Tibial artery (tissue), 4 donors: ENCODE data around the gene KRT84.

Experiments used
- DNase-seq, 2 donors: peaks; one replicate each; pipeline ENCODE4 v3.0.0-alpha.2; 2019
- H3K27ac ChIP-seq, 2 donors: fragments of 200-600 bp; sonication (generic) in 1 of 2; 1 replicate in 1 of 2; 2 replicates in 1 of 2; pipeline ENCODE4 v1.5.1; 2018 to 2019; ENCODE audit warnings: mild to moderate bottlenecking in 1 of 2
- H3K27me3 ChIP-seq, 2 donors: fragments of 200-600 bp; sonication (generic) in 1 of 2; one replicate each; pipeline versions ENCODE4 v1.5.1 to v1.6.0; 2016 to 2019
- H3K36me3 ChIP-seq, 3 donors: fragments of 200-600 bp; sonication (generic) in 2 of 3; one replicate each; pipeline ENCODE4 v1.5.1; 2016 to 2019; ENCODE audit warnings: mild to moderate bottlenecking in 2 of 3
- H3K4me1 ChIP-seq, 4 donors: fragments of 200-600 bp; sonication (generic) in 2 of 4; 1 replicate in 3 of 4; 2 replicates in 1 of 4; pipeline ENCODE4 v1.5.1; 2016 to 2019
- H3K4me3 ChIP-seq, 2 donors: fragments of 200-600 bp; sonication (generic) in 1 of 2; 1 replicate in 1 of 2; 2 replicates in 1 of 2; pipeline ENCODE4 v1.5.1; 2018 to 2019; ENCODE audit warnings: mild to moderate bottlenecking in 2 of 2
- H3K9me3 ChIP-seq, 3 donors: fragments of 200-600 bp; sonication (generic) in 1 of 3; one replicate each; pipeline ENCODE4 v1.5.1; 2016 to 2019
- intact Hi-C: fragments of 100-400 bp; cut with DNase I; formaldehyde crosslinking; loops from one replicate; pipeline ENCODE4 v1.15.0; 2023; ENCODE audit warnings: low total_unique reads
- TF ChIP-seq, protein P1 (sequence below), 2 experiments: fragments of 200-600 bp in 1 of 2; fragments of 450-650 bp in 1 of 2; IDR thresholded peaks; one replicate each; pipeline ENCODE4 v1.5.1; 2017 to 2019; ENCODE audit warnings: antibody characterized with exemption in 2 of 2, mild to moderate bottlenecking in 1 of 2, moderate library complexity in 1 of 2

KRT84 gene

DNA sequence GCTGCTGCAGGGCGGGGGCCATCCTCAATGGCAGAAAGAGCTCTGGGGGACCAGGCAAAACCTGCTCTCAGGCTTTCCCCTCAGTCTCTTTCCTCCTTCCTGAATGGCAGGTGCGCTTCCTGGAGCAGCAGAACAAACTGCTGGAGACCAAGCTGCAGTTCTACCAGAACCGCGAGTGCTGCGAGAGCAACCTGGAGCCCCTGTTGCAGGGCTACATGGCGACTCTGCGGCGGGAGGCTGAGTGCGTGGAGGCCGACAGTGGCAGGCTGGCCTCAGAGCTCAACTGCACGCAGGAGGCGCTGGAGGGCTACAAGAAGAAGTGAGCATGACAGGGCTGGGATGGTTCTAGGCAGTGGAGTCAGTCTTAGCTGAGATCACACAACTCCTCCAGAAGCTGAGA lies 41.3 kb downstream of the KRT84 start:
- intact Hi-C loops: no loop called here
- peaks cover 0 to 11% (median 5%) of the 10 kb centered on the region in 4 donors for H3K4me1 ChIP-seq

DNA sequence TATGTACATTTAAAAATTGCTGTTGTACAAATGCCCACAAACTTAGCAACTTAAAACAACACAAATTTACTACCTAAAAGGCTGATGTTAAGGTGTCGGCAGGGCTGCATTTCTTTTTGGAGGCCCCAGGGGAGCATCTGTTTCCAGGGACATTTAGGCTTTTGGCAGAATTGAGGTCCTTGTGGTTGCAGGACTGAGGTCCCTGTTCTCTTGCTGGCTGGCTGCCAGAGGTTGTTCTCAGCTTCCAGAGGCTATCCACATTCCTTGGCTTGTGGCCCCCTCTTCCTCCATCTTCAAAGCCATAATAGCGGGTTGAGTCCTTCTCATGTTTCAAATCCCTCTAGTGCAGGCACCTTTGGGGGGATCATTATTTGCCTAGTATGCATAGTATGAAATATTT lies 41.9 kb downstream of the KRT84 start:
- peaks cover 0 to 11% (median 5%) of the 10 kb centered on the region in 4 donors for H3K4me1 ChIP-seq
- no peak overlapping the region for H3K27ac ChIP-seq
- H3K4me3 ChIP-seq: no peak overlapping the region
- TF ChIP-seq, protein P1, sequence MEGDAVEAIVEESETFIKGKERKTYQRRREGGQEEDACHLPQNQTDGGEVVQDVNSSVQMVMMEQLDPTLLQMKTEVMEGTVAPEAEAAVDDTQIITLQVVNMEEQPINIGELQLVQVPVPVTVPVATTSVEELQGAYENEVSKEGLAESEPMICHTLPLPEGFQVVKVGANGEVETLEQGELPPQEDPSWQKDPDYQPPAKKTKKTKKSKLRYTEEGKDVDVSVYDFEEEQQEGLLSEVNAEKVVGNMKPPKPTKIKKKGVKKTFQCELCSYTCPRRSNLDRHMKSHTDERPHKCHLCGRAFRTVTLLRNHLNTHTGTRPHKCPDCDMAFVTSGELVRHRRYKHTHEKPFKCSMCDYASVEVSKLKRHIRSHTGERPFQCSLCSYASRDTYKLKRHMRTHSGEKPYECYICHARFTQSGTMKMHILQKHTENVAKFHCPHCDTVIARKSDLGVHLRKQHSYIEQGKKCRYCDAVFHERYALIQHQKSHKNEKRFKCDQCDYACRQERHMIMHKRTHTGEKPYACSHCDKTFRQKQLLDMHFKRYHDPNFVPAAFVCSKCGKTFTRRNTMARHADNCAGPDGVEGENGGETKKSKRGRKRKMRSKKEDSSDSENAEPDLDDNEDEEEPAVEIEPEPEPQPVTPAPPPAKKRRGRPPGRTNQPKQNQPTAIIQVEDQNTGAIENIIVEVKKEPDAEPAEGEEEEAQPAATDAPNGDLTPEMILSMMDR (IDR thresholded peaks at IDR 0.05): no peak
- intact Hi-C loops: no loop called here
- H3K9me3 ChIP-seq: peaks cover 0 to 5% (median 0%) of the 10 kb centered on the region in 3 donors
- no peak for DNase-seq
- H3K36me3 ChIP-seq: no peaks in the 10 kb centered on the region
- no peaks in the 10 kb centered on the region for H3K27me3 ChIP-seq

More for the DNA sequence above, 41.3 kb downstream of the KRT84 start:
- TF ChIP-seq, protein P1 (IDR thresholded peaks at IDR 0.05): no peak
- H3K27ac ChIP-seq: no peak overlapping the region
- H3K9me3 ChIP-seq: peaks cover 0 to 5% (median 0%) of the 10 kb centered on the region in 3 donors
- DNase-seq: no peak
- H3K36me3 ChIP-seq: no peaks in the 10 kb centered on the region
- H3K27me3 ChIP-seq: no peaks in the 10 kb centered on the region
- H3K4me3 ChIP-seq: no peak overlapping the region

DNA sequence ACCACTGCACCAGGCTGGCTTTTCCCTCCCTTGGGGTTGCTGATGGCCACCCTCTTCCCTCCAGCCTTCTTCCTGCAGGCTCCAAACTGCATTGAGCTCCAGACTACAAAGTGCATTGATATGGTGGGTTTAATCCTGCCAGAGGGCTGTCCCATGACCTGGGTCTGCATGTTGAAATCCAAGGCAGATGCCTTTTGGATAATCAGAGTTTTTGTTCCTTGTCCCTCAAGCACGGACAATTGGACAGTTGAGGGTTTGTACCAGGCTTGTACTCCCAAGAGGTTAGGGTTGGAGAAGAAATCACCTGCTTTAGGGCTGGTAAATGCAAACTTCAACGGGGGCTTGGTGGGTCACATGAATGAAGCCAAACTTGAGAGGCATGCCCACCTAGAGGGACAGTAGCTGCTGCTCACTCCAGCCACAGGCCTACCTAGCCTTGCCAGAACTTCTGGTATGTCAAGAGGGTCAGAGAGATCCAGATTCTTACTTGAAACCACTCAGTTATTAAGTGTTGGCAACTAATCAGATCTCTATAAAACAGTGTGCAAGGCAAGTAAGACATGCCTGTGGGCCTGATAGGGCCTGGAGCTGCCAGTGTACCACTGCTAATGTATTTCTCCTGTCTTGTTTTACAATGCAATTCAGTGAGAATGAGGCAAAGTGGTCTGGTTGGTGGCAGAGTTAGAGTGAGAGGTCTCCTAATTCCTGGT lies 42.5 kb downstream of the KRT84 start:
- TF ChIP-seq, protein P1 (IDR thresholded peaks at IDR 0.05): no peak
- intact Hi-C loops: no loop called here
- H3K27me3 ChIP-seq: no peaks in the 10 kb centered on the region
- no peak for DNase-seq
- peaks cover 0 to 11% (median 5%) of the 10 kb centered on the region in 4 donors for H3K4me1 ChIP-seq
- no peaks in the 10 kb centered on the region for H3K36me3 ChIP-seq
- no peak overlapping the region for H3K27ac ChIP-seq
- H3K9me3 ChIP-seq: peaks cover 0 to 5% (median 0%) of the 10 kb centered on the region in 3 donors
- no peak overlapping the region for H3K4me3 ChIP-seq

DNA sequence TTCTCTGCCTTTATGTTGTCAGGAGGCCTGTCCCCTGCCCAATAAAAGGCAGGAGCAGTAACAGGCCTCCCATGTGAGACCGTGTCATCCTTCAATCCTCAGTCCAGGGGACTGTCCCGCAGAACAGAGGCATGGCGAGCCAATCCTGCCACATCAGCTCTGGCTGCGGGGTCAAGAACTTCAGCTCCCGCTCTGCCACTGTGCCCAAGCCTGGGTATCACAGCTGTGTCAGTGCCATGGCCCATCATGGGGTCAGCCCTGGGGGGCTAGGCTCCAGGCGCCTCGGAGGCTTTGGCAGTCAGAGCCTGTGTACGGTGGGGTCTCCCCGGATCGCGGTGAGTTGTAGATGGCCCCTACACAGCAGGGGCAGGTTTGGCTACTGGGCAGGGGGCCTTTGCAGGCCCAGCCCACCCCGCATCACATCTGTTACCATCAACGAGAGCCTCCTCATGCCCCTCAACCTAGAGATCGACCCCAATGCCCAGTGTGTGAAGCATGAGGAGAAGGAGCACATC lies 44.3 kb downstream of the KRT84 start:
- Histone ChIP-seq H3K4me1 (peaks cover 0 to 4% (median 2%) of the 10 kb centered on the region in 4 donors), H3K27me3 (no peaks in the 10 kb centered on the region), H3K27ac (no peak overlapping the region), H3K36me3 (no peaks in the 10 kb centered on the region), H3K9me3 (peaks cover 0 to 9% (median 0%) of the 10 kb centered on the region in 3 donors), H3K4me3 (no peak overlapping the region)
- no peak for DNase-seq
- intact Hi-C loops: no loop called here
- TF ChIP-seq, protein P1 (IDR thresholded peaks at IDR 0.05): no peak

DNA sequence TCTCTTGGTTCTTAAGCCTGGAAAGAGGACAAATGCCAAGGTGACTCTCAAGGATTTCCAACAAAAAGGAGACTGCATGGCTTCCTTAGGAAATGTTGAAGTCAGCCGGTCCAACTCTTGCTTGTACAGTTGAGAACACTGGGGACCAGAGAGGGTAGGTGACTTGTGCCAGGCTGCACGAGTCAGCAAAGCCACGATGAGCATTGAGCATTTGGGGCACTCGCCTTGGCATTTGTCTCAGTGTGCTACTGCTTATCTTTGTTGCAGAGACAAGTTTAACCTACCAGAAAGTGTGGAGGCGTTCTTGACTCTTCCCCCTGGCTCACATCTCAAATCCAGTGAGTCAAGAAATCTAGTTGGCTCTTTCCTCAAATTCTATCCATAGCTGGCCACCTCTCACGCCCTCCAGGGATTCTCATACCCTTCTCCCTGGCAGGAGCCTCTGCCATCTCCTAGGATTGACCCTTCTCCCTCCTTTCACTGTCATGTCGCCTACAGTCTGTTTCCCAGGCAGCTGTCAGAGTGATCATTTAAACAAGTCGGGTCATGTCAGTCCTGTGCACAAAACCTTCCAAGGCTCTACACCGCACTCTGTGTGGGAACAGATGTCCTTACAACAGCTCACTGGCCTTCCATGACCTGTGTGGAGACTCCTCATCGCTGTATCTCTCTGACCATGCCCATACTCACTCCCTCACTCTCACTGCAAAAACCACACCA lies 47.1 kb downstream of the KRT84 start:
- no peak overlapping the region for H3K4me3 ChIP-seq
- intact Hi-C loops: no loop called here
- TF ChIP-seq, protein P1 (IDR thresholded peaks at IDR 0.05): no peak

More for the DNA sequence above, 47.1 kb downstream of the KRT84 start:
- H3K36me3 ChIP-seq: no peaks in the 10 kb centered on the region
- no peaks in the 10 kb centered on the region for H3K4me1 ChIP-seq
- peak in 1 of 2 donors; percentile 43 for DNase-seq
- no peaks in the 10 kb centered on the region for H3K27me3 ChIP-seq
- no peak overlapping the region for H3K27ac ChIP-seq
- peaks cover 0 to 12% (median 0%) of the 10 kb centered on the region in 3 donors for H3K9me3 ChIP-seq
